Keratinocyte (primary cell): ENCODE data around the gene CILP.

Experiments used
- CTCF ChIP-seq, 3 experiments: IDR thresholded peaks in 1 of 3; conservative IDR thresholded peaks in 1 of 3; optimal IDR thresholded peaks in 1 of 3; 2 replicates in 2 of 3; 3 replicates in 1 of 3; pipeline versions ENCODE3 to v1.5.1; 2011; ENCODE audit warnings: low read length in 3 of 3, mild to moderate bottlenecking in 3 of 3, moderate library complexity in 2 of 3, control low read depth in 1 of 3, inconsistent platforms in 1 of 3; ENCODE audit not compliant: insufficient read depth in 2 of 3; ENCODE audit errors: extremely low read depth in 1 of 3
- EZH2 ChIP-seq: IDR thresholded peaks from one replicate; pipeline ENCODE4 v1.6.1; 2012; ENCODE audit warnings: inconsistent platforms, mild to moderate bottlenecking, low read length, moderate library complexity

GRCh38 chr15:65223996-65224395, 12.7 kb upstream of the CILP start:
- TF ChIP-seq CTCF (optimal IDR thresholded peaks at IDR 0.05 in 1 of 3, IDR thresholded peaks at IDR 0.05 in 1 of 3, conservative IDR thresholded peaks at IDR 0.05 in 1 of 3; ENCODE audit: extremely low read depth in 1 of 3, insufficient read depth in 2 of 3, low read length in 3 of 3) (no peak), EZH2 (no peak)
